Stimulated activated CD4-positive, alpha-beta T cell treated with anti-CD3 and anti-CD28 coated beads, Interleukin-15, amount 100 ng/mL, for 48 hours (primary cell): Measurements from ENCODE around the gene TGIF2.

Experiments used
- DNase-seq, 2 donors: peaks; one replicate each; pipeline ENCODE4 v3.0.0-alpha.2; 2020; ENCODE audit warnings: low read depth in 2 of 2

TGIF2 gene

DNA sequence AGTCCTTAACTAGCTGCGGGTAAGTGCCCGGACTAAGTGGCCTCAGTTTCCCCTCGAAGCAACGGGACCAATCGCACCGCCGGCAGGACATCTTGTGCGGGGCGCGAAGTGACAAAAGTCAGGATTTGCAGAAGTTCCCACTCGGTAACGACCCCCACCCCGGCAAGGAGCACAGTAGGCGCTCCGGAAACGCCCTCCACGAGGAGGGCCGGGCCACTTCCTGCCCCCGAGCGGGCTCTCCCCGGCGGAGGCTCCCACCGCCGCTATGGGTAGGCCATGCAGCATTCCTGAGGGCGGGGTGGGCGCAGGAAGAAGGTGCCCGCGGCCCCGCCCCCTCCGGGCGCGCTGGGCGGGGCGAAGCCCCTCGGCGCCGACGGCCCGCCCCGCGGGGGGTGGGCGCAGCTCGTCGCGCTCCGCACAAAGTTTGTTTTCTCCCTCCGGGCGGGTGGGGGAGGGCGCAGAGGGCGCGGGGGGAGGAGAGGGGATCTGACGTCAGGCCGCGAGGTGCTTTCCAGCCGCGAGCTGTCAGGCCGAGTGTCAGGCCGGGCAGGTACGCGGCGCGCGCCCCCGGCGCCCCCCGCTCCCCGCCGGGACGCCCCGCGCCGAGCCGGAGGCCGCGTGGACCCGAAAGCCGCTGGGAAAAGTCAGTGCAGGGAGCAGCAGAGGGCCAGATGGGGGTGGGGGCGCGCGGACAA, at the start of gene TGIF2:
TGIF2 (plus strand) TSS at position 495 of the 695 bp plus-strand sequence. CDS start 5,178 bp downstream, outside the sequence.
- DNase-seq: peak; percentile 80 to 83

DNA sequence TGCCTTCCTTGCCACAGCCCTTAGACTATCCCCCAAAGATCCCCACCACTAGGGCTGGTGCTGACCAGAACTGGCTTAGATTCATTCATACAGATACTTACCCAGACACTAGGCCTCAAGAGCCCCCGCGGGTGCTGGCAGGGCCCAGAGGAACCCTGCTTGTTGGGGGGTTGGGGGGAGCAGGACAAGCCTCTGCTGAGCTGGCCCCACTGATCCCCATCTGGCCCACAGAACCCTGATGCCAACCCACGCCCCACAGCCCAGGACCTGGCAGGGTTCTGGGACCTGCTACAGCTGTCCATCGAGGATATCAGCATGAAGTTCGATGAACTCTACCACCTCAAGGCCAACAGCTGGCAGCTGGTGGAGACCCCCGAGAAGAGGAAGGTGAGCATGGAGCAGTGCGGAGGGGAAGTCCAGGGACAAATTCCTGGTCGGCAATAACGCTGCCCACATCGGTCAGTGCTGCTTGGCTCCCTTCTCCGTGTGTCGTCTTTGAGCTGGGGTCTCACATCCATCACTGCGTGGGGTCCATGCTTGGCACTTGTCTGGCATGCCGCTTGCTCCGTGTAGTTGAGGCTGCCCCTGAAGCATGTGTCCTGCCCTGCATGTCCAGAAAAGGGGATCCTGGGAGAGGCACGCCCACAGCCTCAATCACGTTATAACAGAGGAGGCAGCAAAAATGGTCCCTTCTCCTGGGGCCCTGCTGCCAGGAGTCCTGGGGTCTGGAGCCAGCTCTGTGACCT, 47.6 kb upstream of the TGIF2 start:
- DNase-seq: no peak

DNA sequence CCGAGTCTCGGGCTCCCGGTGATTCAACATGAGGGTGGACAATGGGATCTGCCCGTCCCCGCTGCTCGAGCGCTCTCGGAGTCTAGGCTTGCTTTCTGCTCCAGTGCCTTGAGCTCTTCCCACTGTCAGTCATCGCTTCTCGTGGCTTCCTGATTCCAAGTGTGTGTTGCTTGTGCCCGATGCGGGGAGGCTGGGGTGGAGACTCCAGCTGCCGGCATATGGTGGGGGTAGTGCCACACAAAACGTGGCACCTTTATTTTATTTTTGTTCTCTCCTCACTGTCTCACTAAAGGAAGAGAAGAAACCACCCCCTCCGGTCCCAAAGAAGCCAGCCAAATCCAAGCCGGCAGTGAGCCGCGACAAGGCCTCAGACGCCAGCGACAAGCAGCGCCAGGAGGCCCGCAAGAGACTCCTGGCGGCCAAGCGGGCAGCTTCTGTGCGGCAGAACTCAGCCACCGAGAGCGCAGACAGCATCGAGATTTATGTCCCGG, 46.8 kb upstream of the TGIF2 start:
- no peak for DNase-seq

DNA sequence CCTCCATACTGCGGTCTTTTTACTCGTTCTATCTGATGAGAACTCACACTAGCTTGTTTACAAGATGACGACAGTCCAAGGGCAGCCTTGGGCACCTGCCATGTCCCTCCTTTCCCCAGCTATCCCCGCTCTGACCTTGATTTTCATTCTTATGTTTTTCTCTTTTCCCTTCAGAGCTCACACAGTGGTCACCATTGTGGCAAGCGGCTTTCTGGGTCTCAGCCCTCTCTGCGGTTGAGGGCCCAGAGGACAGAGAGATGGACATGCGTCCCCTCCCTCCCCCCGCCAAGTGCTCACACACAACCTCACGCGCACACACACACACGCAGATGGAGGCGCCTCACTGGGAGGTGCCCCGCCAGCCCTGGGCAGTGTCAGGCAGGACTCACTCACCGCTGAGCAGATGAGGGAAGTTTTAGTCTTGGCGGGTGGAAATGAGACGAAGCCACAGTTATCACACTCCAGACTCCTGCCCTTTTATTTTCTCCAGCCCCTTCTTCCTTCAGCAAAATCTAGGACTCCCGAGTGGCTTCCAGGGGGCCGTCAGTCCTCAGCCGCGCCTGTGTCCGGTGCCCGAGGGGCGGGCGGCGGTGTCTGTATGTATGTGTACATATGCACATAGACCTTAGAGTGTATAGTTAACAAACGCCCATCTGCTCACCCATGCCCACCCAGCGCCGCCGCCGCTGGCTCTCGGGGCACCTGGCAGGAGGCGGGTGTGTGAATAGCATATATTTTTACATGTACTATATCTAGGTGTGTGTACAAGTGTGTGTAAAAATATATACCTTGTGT, 45.9 kb upstream of the TGIF2 start:
- no peak for DNase-seq

DNA sequence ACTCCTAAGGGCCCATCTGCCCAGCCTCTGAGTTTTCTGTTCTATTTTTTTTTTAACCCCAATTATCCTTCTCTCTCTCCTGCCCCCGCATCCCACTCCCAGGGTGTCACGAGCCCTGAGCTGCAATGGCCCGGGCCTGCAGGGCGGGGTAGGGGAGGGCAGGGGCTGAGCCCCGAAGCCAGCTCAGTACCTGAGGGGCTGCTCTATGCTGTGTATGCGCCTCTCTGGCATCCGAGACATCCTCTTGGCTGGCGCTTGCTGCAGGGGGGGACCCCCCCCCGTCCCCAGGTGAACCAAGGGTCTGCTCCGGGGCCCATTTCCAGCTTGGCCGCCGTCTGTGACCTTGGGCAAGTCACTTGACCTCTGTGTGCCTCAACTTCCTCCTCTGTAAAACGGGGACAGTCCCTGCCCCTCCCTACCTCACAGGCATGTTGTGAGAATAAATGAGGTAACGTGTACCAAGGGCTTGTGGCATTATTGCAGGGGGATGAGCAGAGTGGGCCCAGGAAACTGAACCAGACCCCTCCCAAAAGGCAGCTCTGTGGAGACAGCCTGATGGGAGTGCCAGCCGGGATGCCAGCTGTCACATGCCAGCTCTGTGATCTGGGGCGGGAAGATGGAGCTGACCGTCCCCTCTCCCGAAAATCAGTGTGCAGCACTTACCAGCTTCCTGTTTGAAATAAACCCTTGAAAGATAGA, 45.1 kb upstream of the TGIF2 start:
- no peak for DNase-seq

DNA sequence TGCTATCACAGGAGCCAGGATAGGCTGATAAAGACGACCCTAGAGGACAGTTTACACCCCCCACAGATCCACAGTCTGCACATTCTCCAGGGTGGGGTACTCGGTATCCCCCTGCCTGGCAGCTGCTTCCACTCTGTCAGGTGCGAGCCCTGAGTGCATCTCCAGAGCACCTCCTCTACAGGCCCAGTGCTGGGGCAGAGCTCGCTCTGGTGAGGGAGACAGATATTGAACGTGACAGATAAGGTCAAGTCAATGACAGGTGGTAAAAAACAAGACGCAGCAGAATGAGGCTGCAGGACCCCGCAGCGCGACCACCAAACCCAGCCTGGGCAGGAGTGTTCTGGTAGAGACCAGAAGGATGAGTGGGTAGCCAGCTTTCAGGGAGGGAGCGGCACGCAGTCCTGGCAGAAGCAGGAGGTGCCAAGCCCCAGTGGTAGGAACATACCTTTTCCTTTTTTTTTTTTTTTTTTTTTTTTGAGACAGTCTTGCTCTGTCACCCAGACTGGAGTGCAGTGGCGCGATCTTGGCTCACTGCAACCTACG, 44.5 kb upstream of the TGIF2 start:
- no peak for DNase-seq

DNA sequence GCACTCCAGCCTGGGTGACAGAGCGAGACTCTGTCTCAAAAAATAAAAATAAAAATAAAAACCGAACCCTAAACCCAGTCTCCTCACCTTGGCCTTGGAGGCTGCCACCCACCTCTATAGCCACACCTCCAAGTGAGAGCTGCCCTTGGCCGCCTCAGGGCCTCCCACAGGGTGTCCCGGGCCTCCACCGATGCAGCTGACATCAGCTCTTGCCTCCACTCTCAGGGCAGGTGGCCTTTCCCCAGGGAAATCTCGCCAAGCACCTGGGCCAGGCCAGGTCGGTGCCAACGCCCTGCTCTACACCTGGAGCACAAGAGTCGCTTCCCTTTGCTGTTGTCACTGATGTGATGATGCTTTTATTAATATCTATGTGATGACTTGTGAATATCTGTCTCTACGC, 41.0 kb upstream of the TGIF2 start:
- DNase-seq: no peak

DNA sequence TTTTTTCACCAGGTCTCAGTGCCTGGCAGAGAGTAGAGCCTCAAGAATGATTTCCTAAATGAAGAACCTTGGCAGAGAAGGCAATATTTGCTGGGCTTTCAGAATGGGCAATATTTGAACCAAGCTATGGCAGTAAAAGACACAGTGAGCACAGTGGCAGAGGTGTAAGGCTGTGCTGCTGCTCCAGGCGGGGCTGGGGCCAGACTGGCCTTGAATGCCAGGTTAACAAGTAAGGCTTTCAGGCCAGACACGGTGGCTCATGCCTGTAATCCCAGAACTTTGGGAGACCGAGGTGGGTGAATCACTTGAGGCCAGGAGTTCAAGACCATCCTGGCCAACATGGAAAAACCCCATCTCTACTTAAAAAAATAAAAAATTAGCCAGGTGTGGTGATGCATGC, 40.6 kb upstream of the TGIF2 start:
- DNase-seq: no peak

DNA sequence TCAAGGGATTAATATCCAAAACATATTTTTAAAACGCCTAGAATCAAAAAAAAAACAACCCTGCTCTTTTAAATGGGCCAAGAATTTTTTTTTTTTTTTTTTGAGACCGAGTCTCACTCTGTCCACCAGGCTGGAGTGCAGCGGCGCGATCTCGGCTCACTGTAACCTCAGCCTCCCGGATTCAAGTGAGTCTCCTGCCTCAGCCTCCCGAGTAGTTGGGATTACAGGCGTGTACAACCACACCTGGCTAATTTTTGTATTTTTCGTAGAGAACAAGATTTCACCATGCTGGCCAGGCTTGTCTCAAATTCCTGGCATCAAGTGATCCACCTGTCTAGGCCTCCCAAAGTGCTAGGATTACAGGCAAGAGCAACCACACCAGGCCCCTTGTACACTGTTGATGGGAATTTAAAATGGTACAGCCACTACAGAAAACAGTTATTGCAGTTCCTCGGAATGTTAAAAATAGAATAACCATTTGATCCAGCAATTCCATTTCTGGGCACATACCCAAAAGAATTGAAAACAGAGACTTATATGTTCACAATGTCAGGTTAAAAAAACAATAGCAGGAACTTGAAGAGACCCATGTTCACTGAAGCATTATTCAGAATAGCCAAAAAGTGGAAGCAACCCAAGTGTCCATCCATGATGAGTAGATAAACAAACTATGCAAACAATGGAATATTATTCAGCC, 35.2 kb upstream of the TGIF2 start:
- DNase-seq: no peak

DNA sequence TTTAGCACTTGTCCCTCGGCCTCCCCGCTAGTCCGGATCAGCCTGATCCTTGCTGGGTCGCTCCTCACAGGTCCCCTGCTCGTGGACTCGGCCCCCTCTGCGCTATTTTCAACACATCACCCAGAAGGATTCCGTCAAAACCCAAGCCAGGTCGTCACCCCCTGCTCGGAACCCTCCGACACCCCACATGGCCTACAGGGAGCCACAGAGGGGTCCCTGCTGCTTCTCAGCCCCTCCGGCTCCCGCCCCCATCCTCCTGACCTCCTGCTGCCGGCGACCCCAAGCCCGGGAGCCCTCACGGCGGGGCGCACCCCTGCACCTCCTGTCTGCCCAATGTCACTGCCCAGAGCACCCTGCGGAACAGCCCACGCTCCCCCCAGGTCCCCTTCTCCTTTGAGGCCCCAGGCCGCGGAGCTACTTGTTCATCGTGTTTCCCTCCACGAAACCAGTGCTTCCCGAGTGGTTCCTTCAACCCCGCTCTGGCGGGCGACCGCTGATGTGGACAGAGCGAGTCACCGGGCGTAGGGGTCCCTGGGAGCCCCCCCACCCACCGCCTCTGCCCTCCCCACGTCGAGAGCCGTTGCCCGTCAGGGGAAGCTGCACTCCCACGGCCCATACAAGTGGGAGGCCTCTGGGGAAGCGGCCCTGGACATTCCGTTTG, 32.7 kb upstream of the TGIF2 start:
- no peak for DNase-seq

DNA sequence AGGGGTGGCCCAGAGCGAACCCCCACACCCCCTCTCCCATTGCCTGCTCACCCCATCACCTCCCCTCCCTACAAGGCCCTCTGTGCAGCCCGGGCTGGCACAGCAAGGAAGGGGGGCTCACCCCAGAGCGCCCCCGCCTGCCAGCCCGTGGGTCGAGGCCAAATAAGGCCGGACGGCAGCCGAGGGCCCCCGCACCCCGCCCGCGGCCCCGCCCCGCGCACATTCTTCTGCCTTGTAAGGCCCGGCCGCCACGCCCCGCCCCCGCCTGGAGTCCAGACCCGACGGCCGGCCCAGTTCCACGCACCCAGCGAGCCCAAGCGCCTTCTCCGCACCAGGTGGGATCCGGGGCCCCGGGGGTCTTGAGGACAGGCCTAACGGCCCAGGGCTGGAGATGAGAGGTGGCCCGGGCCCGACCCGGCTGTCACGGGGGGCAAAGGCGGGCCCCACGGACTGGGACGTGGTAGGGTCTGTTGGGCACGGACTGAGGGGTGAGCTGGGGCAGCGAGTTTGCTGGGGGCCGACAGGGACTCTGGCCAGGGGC, 32.1 kb upstream of the TGIF2 start, which contains the start of gene MYL9:
MYL9 (plus strand) TSS at position 293 of the 541 bp plus-strand sequence. CDS start 3,366 bp downstream, outside the sequence.
- no peak for DNase-seq

DNA sequence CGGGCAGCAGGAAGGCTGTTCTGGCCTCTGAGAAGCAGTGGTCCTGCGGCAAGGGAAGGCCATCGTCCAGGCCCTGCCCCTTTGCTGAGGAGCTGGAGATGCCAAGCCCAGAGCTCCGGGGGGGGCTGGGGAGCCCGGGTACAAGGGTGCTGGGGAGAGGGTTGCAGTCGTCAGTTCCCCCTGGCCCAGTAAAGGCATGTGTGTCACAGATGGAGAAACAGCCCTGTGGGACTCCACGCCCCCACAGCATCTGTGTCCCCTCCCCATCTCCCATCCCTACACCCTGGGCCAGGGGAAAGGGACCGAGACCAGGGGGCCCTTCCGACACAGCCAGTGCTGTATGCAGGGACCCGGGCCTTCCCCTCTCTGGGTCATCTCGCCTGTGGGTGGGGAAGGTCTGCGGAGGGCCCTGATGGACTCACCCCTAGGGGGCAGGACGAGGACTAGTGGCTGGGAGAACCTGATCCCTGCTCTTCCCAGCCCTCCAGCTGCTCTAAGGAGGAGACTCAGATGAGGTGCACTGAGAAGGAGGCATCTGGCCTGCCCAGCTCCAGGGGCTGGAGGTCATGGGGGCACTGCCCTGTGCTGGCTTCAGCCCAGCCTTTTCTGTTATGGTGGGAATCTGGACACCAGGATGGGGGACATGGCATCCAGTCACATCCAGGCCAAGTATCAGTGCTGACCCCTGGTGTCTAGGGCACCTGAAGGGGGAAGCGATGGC, 31.5 kb upstream of the TGIF2 start:
- no peak for DNase-seq

DNA sequence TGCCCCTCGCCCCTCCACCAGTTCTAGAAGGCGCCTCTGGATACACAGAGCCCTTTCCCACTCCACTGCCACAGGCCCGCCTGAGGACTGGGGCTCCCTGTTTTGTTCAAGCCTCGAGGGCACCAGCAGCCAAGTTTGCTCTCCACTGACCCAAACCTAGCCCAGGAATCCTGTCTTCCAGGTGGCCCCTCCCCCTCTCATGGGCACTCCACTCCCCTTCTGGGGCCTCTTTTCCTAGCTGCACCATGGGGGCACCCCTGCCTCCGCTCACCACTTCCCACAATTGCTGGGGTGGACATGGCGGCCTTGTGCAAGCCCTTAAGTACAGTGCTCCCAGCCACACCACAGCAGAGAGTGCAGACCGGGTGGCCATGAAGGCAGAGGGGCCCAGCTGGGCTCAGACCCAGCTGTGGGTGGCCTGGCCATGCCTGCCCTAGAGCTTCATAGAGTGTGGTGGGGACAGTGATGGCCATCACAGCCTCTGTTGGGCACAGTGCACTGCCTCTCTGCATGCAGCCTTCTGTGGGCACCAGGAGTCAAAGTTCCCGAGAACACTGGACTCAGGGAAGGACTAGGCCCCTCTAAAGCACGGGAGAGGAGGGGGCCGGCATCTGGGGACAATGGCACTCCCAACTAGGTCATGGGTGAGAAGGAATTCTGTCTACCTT, 30.7 kb upstream of the TGIF2 start:
- no peak for DNase-seq

DNA sequence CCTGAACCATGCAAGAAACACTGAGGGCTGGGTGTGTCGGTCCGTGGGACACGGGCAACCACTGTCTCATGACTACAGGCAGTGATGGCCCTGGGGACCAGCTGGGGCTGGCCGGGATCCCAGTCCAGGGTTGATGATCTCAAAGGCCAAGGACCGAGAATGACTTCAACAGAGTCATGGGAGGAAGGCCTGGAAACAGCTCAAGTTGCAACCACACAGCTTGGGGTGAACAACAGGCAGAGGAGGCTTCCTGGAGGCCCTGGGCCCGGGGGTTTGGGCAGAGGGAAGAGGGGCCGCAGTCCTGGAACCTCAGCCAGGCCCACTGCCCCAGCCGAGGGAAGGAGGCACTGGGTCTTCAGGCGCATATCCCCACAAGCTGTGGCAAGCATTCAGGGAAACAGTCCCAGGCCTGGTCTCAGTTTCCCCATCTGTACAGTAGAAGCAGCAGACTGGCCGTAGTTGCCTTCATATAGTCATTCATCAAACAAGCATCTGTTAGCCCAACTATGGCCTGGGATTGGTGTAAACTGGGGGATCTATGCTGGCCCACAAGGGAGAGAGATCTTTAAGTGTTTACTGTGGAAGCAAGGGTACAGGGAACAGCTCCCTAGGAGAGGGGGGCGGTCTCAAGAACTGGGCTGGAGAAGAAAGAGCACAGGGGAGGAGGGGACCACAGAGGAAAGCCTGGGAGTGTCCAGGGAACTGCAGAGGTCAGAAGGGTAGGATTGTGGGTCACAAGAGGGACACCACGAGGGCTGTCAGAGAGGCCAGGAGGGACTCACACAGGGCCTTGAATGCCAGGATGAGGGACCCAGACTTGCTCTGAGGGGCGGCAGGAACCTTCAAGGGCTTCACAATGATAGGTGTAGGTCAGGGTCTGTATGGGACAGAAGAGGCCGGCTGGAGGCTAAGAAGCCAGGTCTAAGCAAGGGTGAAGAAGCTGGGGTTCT, 29.9 kb upstream of the TGIF2 start:
- DNase-seq: no peak

DNA sequence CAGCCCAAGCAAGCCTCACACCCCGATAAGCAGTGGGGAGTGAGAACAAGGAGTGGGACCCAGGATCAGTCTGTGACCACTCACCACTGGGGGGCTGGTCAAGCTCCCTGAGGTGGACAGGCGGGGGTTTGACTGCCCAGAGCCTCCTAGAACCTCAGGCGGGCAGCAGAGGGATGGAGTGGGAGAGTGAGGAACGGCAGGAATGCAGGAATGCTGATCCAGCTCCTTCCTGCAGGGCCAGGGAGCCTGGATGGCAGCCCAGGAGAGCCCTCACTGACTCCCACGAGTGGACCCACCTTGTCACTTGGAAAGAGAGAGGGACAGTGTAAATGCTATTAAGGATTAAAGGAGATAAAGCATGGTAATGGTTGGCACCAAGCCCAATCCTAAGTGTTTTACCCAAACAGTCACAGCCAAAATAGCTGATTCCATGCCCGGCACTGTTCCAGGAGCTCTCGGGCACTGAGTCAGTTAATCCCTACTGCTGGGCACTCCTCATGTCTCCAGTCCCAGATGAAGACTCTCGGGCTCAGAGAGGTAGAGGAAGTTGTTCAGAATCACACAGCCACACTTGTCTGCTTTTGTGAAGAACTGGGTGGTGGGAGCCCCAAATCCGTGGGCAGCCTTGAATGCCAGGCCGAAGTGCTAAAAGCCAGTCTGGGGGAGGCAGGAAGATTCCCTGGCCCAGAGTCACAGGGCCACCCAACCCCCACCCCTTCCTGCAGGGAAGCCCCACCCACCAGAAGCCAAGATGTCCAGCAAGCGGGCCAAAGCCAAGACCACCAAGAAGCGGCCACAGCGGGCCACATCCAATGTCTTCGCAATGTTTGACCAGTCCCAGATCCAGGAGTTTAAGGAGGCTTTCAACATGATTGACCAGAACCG, 29.0 kb upstream of the TGIF2 start:
- DNase-seq: no peak

DNA sequence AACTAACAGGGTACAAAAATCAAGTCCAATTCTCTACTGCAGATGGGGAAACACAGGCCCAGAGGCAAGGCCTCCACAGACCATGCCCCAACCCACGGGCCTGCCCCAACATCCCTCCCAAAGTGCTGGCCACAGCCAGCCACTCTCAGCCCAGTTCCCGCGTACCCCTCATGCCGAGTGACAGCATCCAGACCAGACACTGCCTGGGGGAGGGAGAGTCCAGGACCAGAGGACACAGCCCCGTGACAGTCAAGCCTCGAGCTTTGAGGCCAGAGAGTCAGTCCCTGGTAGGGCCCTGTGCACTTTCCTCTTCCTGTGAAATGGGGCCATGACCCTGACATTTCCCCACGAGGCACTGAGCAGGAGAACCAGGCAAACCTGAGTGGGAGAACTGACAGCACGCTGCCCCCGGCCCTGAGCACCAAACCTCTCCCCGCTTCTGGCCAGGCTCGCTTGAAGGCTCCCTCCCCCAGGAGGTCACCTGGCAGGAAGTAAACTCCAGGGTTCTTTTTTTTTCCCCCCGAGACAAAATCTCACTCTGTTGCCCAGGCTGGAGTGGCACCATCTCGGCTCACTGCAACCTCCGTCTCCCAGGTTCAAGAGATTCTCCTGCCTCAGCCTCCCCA, 27.2 kb upstream of the TGIF2 start:
- no peak for DNase-seq
